ENCODE results near the gene LARP6. TPM values are rescaled to one million over a fixed set of nuclear protein-coding genes. Genes with fewer than 3 reads are reported as not detected.

Gene LARP6
- total RNA-seq, 1 experiment from 2014 or later: 15.2 TPM

GRCh38 chr15:70793694-70794093, 60.3 kb downstream of the LARP6 start (continued):
- TF ChIP-seq, protein P1, sequence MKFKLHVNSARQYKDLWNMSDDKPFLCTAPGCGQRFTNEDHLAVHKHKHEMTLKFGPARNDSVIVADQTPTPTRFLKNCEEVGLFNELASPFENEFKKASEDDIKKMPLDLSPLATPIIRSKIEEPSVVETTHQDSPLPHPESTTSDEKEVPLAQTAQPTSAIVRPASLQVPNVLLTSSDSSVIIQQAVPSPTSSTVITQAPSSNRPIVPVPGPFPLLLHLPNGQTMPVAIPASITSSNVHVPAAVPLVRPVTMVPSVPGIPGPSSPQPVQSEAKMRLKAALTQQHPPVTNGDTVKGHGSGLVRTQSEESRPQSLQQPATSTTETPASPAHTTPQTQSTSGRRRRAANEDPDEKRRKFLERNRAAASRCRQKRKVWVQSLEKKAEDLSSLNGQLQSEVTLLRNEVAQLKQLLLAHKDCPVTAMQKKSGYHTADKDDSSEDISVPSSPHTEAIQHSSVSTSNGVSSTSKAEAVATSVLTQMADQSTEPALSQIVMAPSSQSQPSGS (CRISPR knock-in tag; IDR thresholded peaks at IDR 0.05; ENCODE audit: borderline replicate concordance, low read depth): no peak
- TF ChIP-seq TEAD4 (CRISPR knock-in tag; IDR thresholded peaks at IDR 0.05) (no peak), ZNF232 (CRISPR knock-in tag; IDR thresholded peaks at IDR 0.05) (no peak)

DNA sequence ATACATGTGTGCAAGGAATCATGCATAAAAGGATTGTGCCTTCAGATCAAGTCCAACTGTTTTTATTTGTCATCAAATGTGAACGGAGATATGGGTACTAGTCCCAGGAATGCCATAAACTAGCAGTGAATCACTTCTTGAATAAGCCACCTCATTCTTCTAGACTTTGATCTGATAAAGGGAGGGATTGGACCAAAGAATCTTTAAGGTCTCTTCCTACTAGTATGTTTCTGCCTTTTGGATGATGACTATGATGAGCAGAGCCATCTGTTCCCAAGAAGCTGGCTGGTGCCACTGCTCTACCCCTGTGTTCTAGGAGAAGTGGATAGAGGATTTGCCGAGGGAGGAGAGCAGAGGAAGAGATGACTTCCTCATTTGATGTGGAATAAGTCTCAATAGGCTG, 61.8 kb downstream of the LARP6 start:
- DNase-seq (ENCODE audit: low spot score): no peak
- no peak overlapping the region for H3K4me3 Mint-ChIP-seq
- H3K4me1 Mint-ChIP-seq: peaks cover 12% of the 10 kb centered on the region
- ChIA-PET POLR2A (no interaction called here), CTCF (no interaction called here)
- H3K27me3 Mint-ChIP-seq (ENCODE audit: low read depth): no peaks in the 10 kb centered on the region; the same call in 1 of the 2 replicates
- H3K36me3 Mint-ChIP-seq: no peaks in the 10 kb centered on the region
- ATAC-seq: no peak
- no peak overlapping the region for H3K27ac Mint-ChIP-seq
- no peaks in the 10 kb centered on the region for H3K9me3 Mint-ChIP-seq
- TF ChIP-seq, protein P1 (CRISPR knock-in tag; IDR thresholded peaks at IDR 0.05; ENCODE audit: borderline replicate concordance, low read depth): no peak
- TF ChIP-seq NR3C1 (CRISPR knock-in tag; conservative IDR thresholded peaks at IDR 0.05; ENCODE audit: low read depth): no peak
- no peak for TF ChIP-seq ZNF317 (CRISPR knock-in tag; IDR thresholded peaks at IDR 0.05; ENCODE audit: borderline replicate concordance, low read depth)
- TF ChIP-seq IRF2 (CRISPR knock-in tag; IDR thresholded peaks at IDR 0.05; ENCODE audit: borderline replicate concordance, low read depth): no peak
- no peak for TF ChIP-seq EMX1 (CRISPR knock-in tag; IDR thresholded peaks at IDR 0.05)

DNA sequence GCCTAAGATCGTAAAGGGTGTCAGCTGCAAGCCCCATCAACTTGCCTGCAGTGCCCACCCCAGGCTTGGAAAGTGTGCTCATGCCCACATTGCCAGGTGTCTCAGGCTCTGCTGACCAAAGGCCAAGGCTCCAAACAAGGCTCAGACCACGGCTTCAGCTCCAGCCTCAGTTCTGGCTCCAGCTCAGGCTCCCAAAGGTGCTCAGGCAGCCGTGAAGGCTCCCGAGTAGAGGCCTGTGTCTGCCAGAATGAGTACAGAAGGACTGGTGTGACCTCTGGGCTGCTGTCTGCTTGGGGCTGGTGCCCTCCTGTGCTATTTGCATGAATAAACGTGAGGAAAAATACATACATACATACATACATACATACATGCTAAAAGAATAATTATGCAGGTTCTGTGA, 62.7 kb downstream of the LARP6 start:
- H3K36me3 Mint-ChIP-seq: no peaks in the 10 kb centered on the region

DNA sequence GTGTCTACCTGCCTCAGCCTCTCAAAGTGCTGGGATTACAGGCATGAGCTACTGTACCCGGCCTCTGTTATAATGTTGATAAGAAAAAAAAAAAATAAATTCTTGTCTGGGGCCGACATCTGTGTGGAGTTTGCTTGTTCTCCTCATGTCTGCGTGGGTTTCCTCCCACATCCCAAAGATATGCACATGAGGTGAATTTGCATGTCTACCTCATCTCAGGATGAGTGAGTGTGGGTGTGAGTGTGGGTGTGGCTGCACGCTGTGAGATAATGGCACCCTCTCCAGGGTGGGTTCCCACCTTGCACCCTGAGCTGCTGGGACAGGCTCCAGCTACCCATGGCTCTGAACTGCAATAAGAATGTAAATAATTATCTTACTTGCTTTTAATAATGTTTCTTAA, 64.7 kb downstream of the LARP6 start:
- CTCF ChIA-PET: interaction anchor here (1.3 kb wide), 1 partner anchor 23 kb away, joined by 4 read pairs; no protein-coding TSS in a partner anchor
- DNase-seq (ENCODE audit: low spot score) (no peak), ATAC-seq (no peak)
- H3K27me3 Mint-ChIP-seq (ENCODE audit: low read depth): no peaks in the 10 kb centered on the region; the same call in 1 of the 2 replicates
- H3K36me3 Mint-ChIP-seq: no peaks in the 10 kb centered on the region
- POLR2A ChIA-PET: no interaction called here
- peaks cover 12% of the 10 kb centered on the region for H3K4me1 Mint-ChIP-seq
- TF ChIP-seq FOXJ3 (CRISPR knock-in tag; IDR thresholded peaks at IDR 0.05; ENCODE audit: borderline replicate concordance): no peak
- H3K4me3 Mint-ChIP-seq: no peak overlapping the region
- no peak overlapping the region for H3K27ac Mint-ChIP-seq
- no peaks in the 10 kb centered on the region for H3K9me3 Mint-ChIP-seq

More for the DNA sequence above, 62.7 kb downstream of the LARP6 start:
- no peak for TF ChIP-seq NR2C2 (CRISPR knock-in tag; IDR thresholded peaks at IDR 0.05)
- no peak for TF ChIP-seq CBFB (CRISPR knock-in tag; IDR thresholded peaks at IDR 0.05; ENCODE audit: low read depth)
- no peak for TF ChIP-seq CTCF (IDR thresholded peaks at IDR 0.05)
- TF ChIP-seq FOXK1 (CRISPR knock-in tag; IDR thresholded peaks at IDR 0.05): no peak
- TF ChIP-seq OVOL2 (CRISPR knock-in tag; IDR thresholded peaks at IDR 0.05; ENCODE audit: borderline replicate concordance): no peak
- H3K27me3 Mint-ChIP-seq (ENCODE audit: low read depth): no peaks in the 10 kb centered on the region; the same call in 1 of the 2 replicates
- H3K9me3 Mint-ChIP-seq: no peaks in the 10 kb centered on the region
- ChIA-PET POLR2A (no interaction called here), CTCF (interaction anchor here (1.2 to 1.6 kb wide), 2 partner anchors 20 to 68 kb away, joined by 3 to 4 read pairs; no protein-coding TSS in a partner anchor)
- H3K27ac Mint-ChIP-seq: no peak overlapping the region
- no peak for ATAC-seq
- DNase-seq (ENCODE audit: low spot score): no peak
- H3K4me3 Mint-ChIP-seq: no peak overlapping the region
- peaks cover 12% of the 10 kb centered on the region for H3K4me1 Mint-ChIP-seq

Measured in WTC11 (cell line).